ENCODE measurements around the gene KREMEN2.

Gene KREMEN2

GRCh38 chr16:2968368-2968737, 4.3 kb downstream of the KREMEN2 start:
- DNase-seq (ENCODE audit: low spot score) = no peak
- no peak overlapping the region for H3K4ac ChIP-seq (ENCODE audit: low read length)
- H2BK15ac ChIP-seq (ENCODE audit: low read length) = no peak overlapping the region
- no peak overlapping the region for H2BK120ac ChIP-seq (ENCODE audit: low read depth, low read length)
- H3K27me3 ChIP-seq (ENCODE audit: control insufficient read depth in 3 of 3, insufficient read depth in 3 of 3, low read depth in 1 of 3, low read length in 3 of 3) = peaks cover 0 to 28% (median 10%) of the 10 kb centered on the region in 3 experiments
- no peaks in the 10 kb centered on the region for H3K9me3 ChIP-seq (replicated peaks in 1 of 2; ENCODE audit: control insufficient read depth in 2 of 2, insufficient read depth in 1 of 2, low read depth in 1 of 2, low read length in 2 of 2)
- H3K4me2 ChIP-seq (ENCODE audit: insufficient read depth, low read length, poor library complexity, severe bottlenecking) = peak overlapping the region; percentile 96
- H3K79me1 ChIP-seq (ENCODE audit: low read depth, low read length) = peaks cover 17% of the 10 kb centered on the region
- no peak overlapping the region for H2BK5ac ChIP-seq (ENCODE audit: low read length)
- no peak overlapping the region for H3K18ac ChIP-seq (ENCODE audit: low read length)
- H3K4me1 ChIP-seq (ENCODE audit: control insufficient read depth in 2 of 2, insufficient read depth in 1 of 2, low read depth in 1 of 2, low read length in 2 of 2) = peaks cover 18 to 19% of the 10 kb centered on the region in 2 donors
- H3K4me3 ChIP-seq (ENCODE audit: low read length in 2 of 2) = peak overlapping the region in 1 of 2 donors; percentile 52
- no peak overlapping the region for H4K8ac ChIP-seq (ENCODE audit: low read depth, low read length)
- no peak overlapping the region for H3K14ac ChIP-seq (ENCODE audit: low read length)
- no peak overlapping the region for H3K23ac ChIP-seq (ENCODE audit: low read depth, low read length, poor library complexity)
- H2AFZ ChIP-seq (ENCODE audit: low read length) = peak overlapping the region; percentile 78
- H2BK12ac ChIP-seq (ENCODE audit: low read length) = no peak overlapping the region
- no CpG with 5 or more reads among the region's 18 CpGs for WGBS, 2 donors (ENCODE audit: extremely low coverage in 2 of 2, insufficient read length in 2 of 2, insufficient replicate concordance in 1 of 2)
- no peak overlapping the region for H2AK5ac ChIP-seq (ENCODE audit: low read depth, low read length)
- H4K91ac ChIP-seq (ENCODE audit: low read depth, low read length, poor library complexity) = no peak overlapping the region
- no peak overlapping the region for H3K27ac ChIP-seq (replicated peaks; ENCODE audit: low read length)
- peak overlapping the region; percentile 39 for H3K9ac ChIP-seq (ENCODE audit: low read depth, low read length, poor library complexity)
- H3K36me3 ChIP-seq (replicated peaks in 1 of 2; ENCODE audit: control insufficient read depth in 2 of 2, insufficient read depth in 2 of 2, low read length in 2 of 2) = peaks cover 11 to 26% of the 10 kb centered on the region in 2 donors

- Histone ChIP-seq H3K4me3 (ENCODE audit: low read length in 2 of 2) (peak within 1 kb of the TSS; percentile 52 to 95), H3K9me3 (replicated peaks in 1 of 2; ENCODE audit: control insufficient read depth in 2 of 2, insufficient read depth in 1 of 2, low read depth in 1 of 2, low read length in 2 of 2) (no peaks in the 10 kb centered on the region), H3K4me1 (ENCODE audit: control insufficient read depth in 2 of 2, insufficient read depth in 1 of 2, low read depth in 1 of 2, low read length in 2 of 2) (peaks cover 15 to 18% of the 10 kb centered on the region in 2 donors), H3K23ac (ENCODE audit: low read depth, low read length, poor library complexity) (peak within 1 kb of the TSS; percentile 90), H2BK120ac (ENCODE audit: low read depth, low read length) (no peak within 1 kb of the TSS), H2BK5ac (ENCODE audit: low read length) (peak within 1 kb of the TSS; percentile 35), H2BK15ac (ENCODE audit: low read length) (peak within 1 kb of the TSS; percentile 89), H2AFZ (ENCODE audit: low read length) (peak within 1 kb of the TSS; percentile 78), H3K4me2 (ENCODE audit: insufficient read depth, low read length, poor library complexity, severe bottlenecking) (peak within 1 kb of the TSS; percentile 96), H3K18ac (ENCODE audit: low read length) (peak within 1 kb of the TSS; percentile 73), H3K27me3 (ENCODE audit: control insufficient read depth in 3 of 3, insufficient read depth in 3 of 3, low read depth in 1 of 3, low read length in 3 of 3) (peaks cover 0 to 23% (median 4%) of the 10 kb centered on the region in 3 experiments), H3K36me3 (replicated peaks in 1 of 2; ENCODE audit: control insufficient read depth in 2 of 2, insufficient read depth in 2 of 2, low read length in 2 of 2) (peaks cover 11 to 32% of the 10 kb centered on the region in 2 donors), H3K79me1 (ENCODE audit: low read depth, low read length) (peaks cover 17% of the 10 kb centered on the region), H2AK5ac (ENCODE audit: low read depth, low read length) (peak within 1 kb of the TSS; percentile 74), H3K14ac (ENCODE audit: low read length) (peak within 1 kb of the TSS; percentile 90), H2BK12ac (ENCODE audit: low read length) (peak within 1 kb of the TSS; percentile 30), H3K9ac (ENCODE audit: low read depth, low read length, poor library complexity) (peak within 1 kb of the TSS; percentile 99), H3K27ac (replicated peaks; ENCODE audit: low read length) (peak within 1 kb of the TSS; percentile 56), H4K8ac (ENCODE audit: low read depth, low read length) (no peak within 1 kb of the TSS), H3K4ac (ENCODE audit: low read length) (no peak within 1 kb of the TSS), H4K91ac (ENCODE audit: low read depth, low read length, poor library complexity) (no peak within 1 kb of the TSS)
- peak; percentile 91 for DNase-seq (ENCODE audit: low spot score)
- no CpG with 5 or more reads among the region's 98 CpGs for WGBS, 2 donors (ENCODE audit: extremely low coverage in 2 of 2, insufficient read length in 2 of 2, insufficient replicate concordance in 1 of 2)
Observed at GRCh38 chr16:2968738-2969544, 4.9 kb downstream of the KREMEN2 start, which contains the start of gene PAQR4. Gene PAQR4 (plus strand): TSS chr16:2969348. CDS start chr16:2969675, 327 bp downstream.

DNA sequence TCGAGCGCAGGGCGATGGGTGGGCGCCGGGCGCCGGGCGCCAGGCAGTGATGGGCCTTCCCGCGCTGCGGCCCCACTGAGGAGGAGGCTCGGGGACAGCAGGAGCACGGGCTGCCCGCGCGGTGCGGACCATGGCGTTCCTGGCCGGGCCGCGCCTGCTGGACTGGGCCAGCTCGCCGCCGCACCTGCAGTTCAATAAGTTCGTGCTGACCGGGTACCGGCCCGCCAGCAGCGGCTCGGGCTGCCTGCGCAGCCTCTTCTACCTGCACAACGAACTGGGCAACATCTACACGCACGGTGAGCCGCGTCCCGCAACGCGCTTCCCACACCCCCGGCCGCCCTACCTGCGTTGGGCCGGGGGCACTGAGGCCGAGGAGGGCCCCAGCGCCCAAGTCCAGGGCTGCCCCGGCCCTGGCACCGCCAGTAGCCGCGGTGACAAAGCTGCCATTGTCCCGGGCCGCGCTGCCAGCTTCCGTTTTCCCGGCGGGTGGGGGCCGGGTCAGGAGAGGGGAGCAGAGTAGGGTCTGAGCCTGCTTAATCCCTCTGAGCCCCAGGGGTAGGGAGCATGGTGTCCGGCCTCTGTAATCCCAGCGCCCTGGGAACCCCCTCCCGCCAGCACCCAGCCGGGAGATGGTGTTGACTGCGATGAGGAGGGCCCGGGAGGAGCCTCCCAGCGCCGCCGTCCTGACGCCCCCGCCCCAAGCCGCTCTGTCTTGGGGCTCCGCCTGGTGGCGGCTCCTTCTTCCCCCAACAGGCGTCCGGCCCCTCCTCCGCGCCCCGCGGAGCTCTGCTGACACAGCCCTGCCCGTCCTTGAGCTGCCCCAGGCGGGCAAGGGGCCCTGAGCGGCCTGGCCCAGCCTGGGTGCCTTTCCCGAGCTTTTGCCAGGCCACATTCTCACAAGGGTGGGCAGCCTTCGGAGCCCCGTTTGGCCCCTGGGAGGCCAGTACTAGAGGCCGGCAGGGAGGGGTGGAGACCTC, 5.8 kb downstream of the KREMEN2 start:
- H4K91ac ChIP-seq (ENCODE audit: low read depth, low read length, poor library complexity) = no peak overlapping the region
- peak; percentile 42 for DNase-seq (ENCODE audit: low spot score)
- no peaks in the 10 kb centered on the region for H3K9me3 ChIP-seq (replicated peaks in 1 of 2; ENCODE audit: control insufficient read depth in 2 of 2, insufficient read depth in 1 of 2, low read depth in 1 of 2, low read length in 2 of 2)
- H3K18ac ChIP-seq (ENCODE audit: low read length) = peak overlapping the region; percentile 73
- H2BK12ac ChIP-seq (ENCODE audit: low read length) = peak overlapping the region; percentile 30
- peaks cover 19 to 41% of the 10 kb centered on the region in 2 donors for H3K36me3 ChIP-seq (replicated peaks in 1 of 2; ENCODE audit: control insufficient read depth in 2 of 2, insufficient read depth in 2 of 2, low read length in 2 of 2)
- peak overlapping the region; percentile 35 for H2BK5ac ChIP-seq (ENCODE audit: low read length)
- peak overlapping the region; percentile 74 for H2AK5ac ChIP-seq (ENCODE audit: low read depth, low read length)
- no peak overlapping the region for H4K8ac ChIP-seq (ENCODE audit: low read depth, low read length)
- H3K14ac ChIP-seq (ENCODE audit: low read length) = peak overlapping the region; percentile 90
- H3K23ac ChIP-seq (ENCODE audit: low read depth, low read length, poor library complexity) = peak overlapping the region; percentile 90
- H3K4me1 ChIP-seq (ENCODE audit: control insufficient read depth in 2 of 2, insufficient read depth in 1 of 2, low read depth in 1 of 2, low read length in 2 of 2) = peaks cover 10 to 16% of the 10 kb centered on the region in 2 donors
- no peak overlapping the region for H2BK120ac ChIP-seq (ENCODE audit: low read depth, low read length)
- peaks cover 14% of the 10 kb centered on the region for H3K79me1 ChIP-seq (ENCODE audit: low read depth, low read length)
- H3K27me3 ChIP-seq (ENCODE audit: control insufficient read depth in 3 of 3, insufficient read depth in 3 of 3, low read depth in 1 of 3, low read length in 3 of 3) = peaks cover 0 to 19% (median 0%) of the 10 kb centered on the region in 3 experiments
- H3K4me3 ChIP-seq (ENCODE audit: low read length in 2 of 2) = peak overlapping the region; percentile 52 to 95
- WGBS, 2 donors (ENCODE audit: extremely low coverage in 2 of 2, insufficient read length in 2 of 2, insufficient replicate concordance in 1 of 2) = no CpG with 5 or more reads among the region's 83 CpGs
- peak overlapping the region; percentile 96 for H3K4me2 ChIP-seq (ENCODE audit: insufficient read depth, low read length, poor library complexity, severe bottlenecking)
- peak overlapping the region; percentile 78 for H2AFZ ChIP-seq (ENCODE audit: low read length)
- H3K27ac ChIP-seq (replicated peaks; ENCODE audit: low read length) = peak overlapping the region; percentile 56
- peak overlapping the region; percentile 89 for H2BK15ac ChIP-seq (ENCODE audit: low read length)
- no peak overlapping the region for H3K4ac ChIP-seq (ENCODE audit: low read length)
- H3K9ac ChIP-seq (ENCODE audit: low read depth, low read length, poor library complexity) = peak overlapping the region; percentile 99

Data from neuronal stem cell (in vitro differentiated cells).